Stimulated activated CD8-positive, alpha-beta memory T cell treated with anti-CD3 and anti-CD28 coated beads, Interleukin-4, amount 100 ng/mL, for 48 hours (primary cell): Measurements from ENCODE around the gene PHF2.

Experiments
- DNase-seq: peaks from one replicate; pipeline ENCODE4 v3.0.0-alpha.2; 2020

The PHF2 gene

GRCh38 chr9:93603011-93603410 lies 26.6 kb downstream of the PHF2 start:
- DNase-seq, result no peak

GRCh38 chr9:93603906-93604326 lies 27.5 kb downstream of the PHF2 start:
- peak; percentile 10 for DNase-seq

GRCh38 chr9:93606187-93606586 lies 29.8 kb downstream of the PHF2 start:
- no peak for DNase-seq

GRCh38 chr9:93610206-93610605 lies 33.8 kb downstream of the PHF2 start:
- no peak for DNase-seq

- peak; percentile 21 for DNase-seq
Observed at GRCh38 chr9:93612052-93612795, 35.8 kb downstream of the PHF2 start.

GRCh38 chr9:93612796-93613154 lies 36.4 kb downstream of the PHF2 start:
- peak; percentile 22 for DNase-seq

GRCh38 chr9:93613174-93613573 lies 36.8 kb downstream of the PHF2 start:
- DNase-seq, result no peak

- DNase-seq, result peak; percentile 12
Observed at GRCh38 chr9:93613791-93614190, 37.4 kb downstream of the PHF2 start.

GRCh38 chr9:93614830-93615468 lies 38.6 kb downstream of the PHF2 start:
- DNase-seq, result no peak

GRCh38 chr9:93616044-93616443 lies 39.7 kb downstream of the PHF2 start:
- no peak for DNase-seq

- DNase-seq, result no peak
Observed at GRCh38 chr9:93617273-93617672, 40.9 kb downstream of the PHF2 start.

- DNase-seq, result no peak
Observed at GRCh38 chr9:93619272-93619775, 42.9 kb downstream of the PHF2 start.

GRCh38 chr9:93620041-93620506 lies 43.7 kb downstream of the PHF2 start:
- DNase-seq, result no peak

GRCh38 chr9:93620881-93621820 lies 44.8 kb downstream of the PHF2 start:
- no peak for DNase-seq

- DNase-seq, result no peak
Observed at GRCh38 chr9:93621922-93622321, 45.5 kb downstream of the PHF2 start.

- no peak for DNase-seq
Observed at GRCh38 chr9:93622691-93623090, 46.3 kb downstream of the PHF2 start.

- DNase-seq, result no peak
Observed at GRCh38 chr9:93623753-93624152, 47.4 kb downstream of the PHF2 start.

- no peak for DNase-seq
Observed at GRCh38 chr9:93624431-93624834, 48.0 kb downstream of the PHF2 start.

- DNase-seq, result no peak
Observed at GRCh38 chr9:93624977-93625376, 48.6 kb downstream of the PHF2 start.

- DNase-seq, result no peak
Observed at GRCh38 chr9:93629920-93630319, 53.5 kb downstream of the PHF2 start.

- DNase-seq, result no peak
Observed at GRCh38 chr9:93630806-93631411, 54.5 kb downstream of the PHF2 start.

- DNase-seq, result peak; percentile 20
Observed at GRCh38 chr9:93633492-93634221, 57.3 kb downstream of the PHF2 start.
